K562 treated with DMSO at 1 percent for 48 hours (cell line): ENCODE results near the gene EMCN. TPM values are rescaled to one million over a fixed set of nuclear protein-coding genes. Genes with fewer than 3 reads are reported as not detected.

Experiments used
- total RNA-seq: library from RNA; unstranded; fragments of 300-600 nt; gene quantifications from 2 replicates; pipeline ENCODE4 v1.2.3, GENCODE V29; 2022; ENCODE audit warnings: low replicate concordance; ENCODE audit errors: extremely low read depth

EMCN gene, protein sequence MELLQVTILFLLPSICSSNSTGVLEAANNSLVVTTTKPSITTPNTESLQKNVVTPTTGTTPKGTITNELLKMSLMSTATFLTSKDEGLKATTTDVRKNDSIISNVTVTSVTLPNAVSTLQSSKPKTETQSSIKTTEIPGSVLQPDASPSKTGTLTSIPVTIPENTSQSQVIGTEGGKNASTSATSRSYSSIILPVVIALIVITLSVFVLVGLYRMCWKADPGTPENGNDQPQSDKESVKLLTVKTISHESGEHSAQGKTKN
- not detected in 2 replicates for total RNA-seq

DNA sequence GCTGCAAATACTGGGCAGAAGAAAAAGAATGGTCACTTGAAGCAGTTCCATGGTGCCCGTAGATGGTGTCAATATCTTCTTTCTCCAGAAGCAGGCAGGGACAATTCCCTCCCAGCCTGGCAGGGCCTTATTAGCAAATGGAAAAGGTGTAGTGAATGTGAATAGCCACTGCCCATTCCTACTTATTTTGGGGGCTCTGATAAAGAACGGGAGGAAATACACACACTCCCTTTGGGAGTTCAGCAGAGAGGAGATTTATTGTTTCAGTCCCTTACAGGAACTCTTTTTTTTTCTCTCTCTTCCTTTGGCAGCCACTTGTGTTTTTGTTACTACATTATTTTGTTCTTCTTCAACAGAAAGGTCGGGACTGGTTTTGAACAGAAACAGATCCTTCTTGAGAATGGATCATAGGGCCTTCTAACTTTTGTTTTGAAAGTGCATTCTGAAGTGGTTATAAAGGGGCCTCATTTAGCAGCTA lies at the start of gene EMCN:
TSS of gene EMCN (minus strand) at position 159 of the 478 bp plus-strand sequence. CDS start at position 51, 108 bp downstream.

